ENCODE measurements around the gene FOXS1.

DNA sequence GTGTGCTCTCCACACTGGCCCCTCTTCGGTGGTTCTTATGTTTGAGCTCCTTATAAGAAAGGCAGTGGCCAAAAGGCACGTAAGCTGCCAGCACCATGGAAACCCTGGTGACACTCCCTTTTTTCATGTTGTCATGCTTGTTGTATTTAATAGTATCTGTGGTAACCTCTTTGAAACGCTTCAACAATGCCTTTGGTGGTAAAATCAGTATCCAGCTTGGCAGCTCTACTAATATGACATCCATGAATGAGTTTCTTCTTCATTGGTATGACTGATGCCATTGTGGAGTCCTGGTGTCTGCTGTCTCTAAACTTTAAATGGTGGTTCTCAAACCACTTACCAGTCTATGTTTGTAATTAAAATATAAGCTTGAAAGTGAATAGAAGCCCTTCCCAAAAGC, 36.9 kb downstream of the FOXS1 start:
- TF ChIP-seq, protein P1, sequence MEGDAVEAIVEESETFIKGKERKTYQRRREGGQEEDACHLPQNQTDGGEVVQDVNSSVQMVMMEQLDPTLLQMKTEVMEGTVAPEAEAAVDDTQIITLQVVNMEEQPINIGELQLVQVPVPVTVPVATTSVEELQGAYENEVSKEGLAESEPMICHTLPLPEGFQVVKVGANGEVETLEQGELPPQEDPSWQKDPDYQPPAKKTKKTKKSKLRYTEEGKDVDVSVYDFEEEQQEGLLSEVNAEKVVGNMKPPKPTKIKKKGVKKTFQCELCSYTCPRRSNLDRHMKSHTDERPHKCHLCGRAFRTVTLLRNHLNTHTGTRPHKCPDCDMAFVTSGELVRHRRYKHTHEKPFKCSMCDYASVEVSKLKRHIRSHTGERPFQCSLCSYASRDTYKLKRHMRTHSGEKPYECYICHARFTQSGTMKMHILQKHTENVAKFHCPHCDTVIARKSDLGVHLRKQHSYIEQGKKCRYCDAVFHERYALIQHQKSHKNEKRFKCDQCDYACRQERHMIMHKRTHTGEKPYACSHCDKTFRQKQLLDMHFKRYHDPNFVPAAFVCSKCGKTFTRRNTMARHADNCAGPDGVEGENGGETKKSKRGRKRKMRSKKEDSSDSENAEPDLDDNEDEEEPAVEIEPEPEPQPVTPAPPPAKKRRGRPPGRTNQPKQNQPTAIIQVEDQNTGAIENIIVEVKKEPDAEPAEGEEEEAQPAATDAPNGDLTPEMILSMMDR (conservative IDR thresholded peaks at IDR 0.05; ENCODE audit: low read length): no peak
- no peak for TF ChIP-seq EZH2phosphoT487 (IDR thresholded peaks at IDR 0.05; ENCODE audit: borderline replicate concordance)
